ENCODE results near the gene IRGC. TPM values are rescaled to one million over a fixed set of nuclear protein-coding genes. Genes with fewer than 3 reads are reported as not detected.

The IRGC gene
- total and polyA plus RNA-seq, 11 donors: not detected

GRCh38 chr19:43729919-43730318 lies 14.0 kb downstream of the IRGC start:
- no peak for ATAC-seq
- H3K4me1 ChIP-seq: peaks cover 0 to 26% (median 9%) of the 10 kb centered on the region in 12 donors
- TF ChIP-seq, protein P1, sequence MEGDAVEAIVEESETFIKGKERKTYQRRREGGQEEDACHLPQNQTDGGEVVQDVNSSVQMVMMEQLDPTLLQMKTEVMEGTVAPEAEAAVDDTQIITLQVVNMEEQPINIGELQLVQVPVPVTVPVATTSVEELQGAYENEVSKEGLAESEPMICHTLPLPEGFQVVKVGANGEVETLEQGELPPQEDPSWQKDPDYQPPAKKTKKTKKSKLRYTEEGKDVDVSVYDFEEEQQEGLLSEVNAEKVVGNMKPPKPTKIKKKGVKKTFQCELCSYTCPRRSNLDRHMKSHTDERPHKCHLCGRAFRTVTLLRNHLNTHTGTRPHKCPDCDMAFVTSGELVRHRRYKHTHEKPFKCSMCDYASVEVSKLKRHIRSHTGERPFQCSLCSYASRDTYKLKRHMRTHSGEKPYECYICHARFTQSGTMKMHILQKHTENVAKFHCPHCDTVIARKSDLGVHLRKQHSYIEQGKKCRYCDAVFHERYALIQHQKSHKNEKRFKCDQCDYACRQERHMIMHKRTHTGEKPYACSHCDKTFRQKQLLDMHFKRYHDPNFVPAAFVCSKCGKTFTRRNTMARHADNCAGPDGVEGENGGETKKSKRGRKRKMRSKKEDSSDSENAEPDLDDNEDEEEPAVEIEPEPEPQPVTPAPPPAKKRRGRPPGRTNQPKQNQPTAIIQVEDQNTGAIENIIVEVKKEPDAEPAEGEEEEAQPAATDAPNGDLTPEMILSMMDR (IDR thresholded peaks at IDR 0.05): no peak
- TF ChIP-seq POLR2A (IDR thresholded peaks at IDR 0.05): no peak
- peaks cover 0 to 66% (median 56%) of the 10 kb centered on the region in 9 donors for H3K36me3 ChIP-seq
- no peak for DNase-seq
- intact Hi-C loops (cut with DNase I): no loop called here
- H3K27me3 ChIP-seq: no peaks in the 10 kb centered on the region
- H3K27ac ChIP-seq: no peak overlapping the region
- 87 to 93% (median 89%) methylated on average over 5 of the region's 5 CpGs for WGBS, 4 donors
- H3K9me3 ChIP-seq: no peaks in the 10 kb centered on the region
- no peak overlapping the region for H3K4me3 ChIP-seq

DNA sequence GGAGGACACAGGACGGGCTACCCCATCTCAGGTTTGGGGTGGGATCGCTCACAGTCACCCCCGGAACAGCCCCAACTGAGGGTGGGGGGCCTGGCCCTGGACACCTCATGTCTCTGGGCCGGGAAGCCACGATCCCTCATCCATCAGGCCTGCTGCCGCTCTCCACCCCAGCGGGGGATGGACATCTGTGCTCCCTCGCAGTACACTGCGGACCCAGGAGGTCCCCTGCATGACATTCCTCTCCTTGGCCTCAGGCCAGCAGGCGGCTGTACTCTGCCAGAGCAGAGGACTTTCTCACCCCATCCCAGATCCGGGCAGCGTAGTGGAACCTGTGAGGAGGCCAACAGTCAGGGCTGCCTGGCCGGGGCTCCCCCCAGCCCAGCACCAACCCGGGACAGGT lies 15.5 kb downstream of the IRGC start:
- Histone ChIP-seq H3K4me3 (no peak overlapping the region), H3K4me1 (peaks cover 0 to 12% (median 4%) of the 10 kb centered on the region in 12 donors), H3K27ac (no peak overlapping the region), H3K36me3 (peaks cover 0 to 79% (median 65%) of the 10 kb centered on the region in 9 donors), H3K9me3 (no peaks in the 10 kb centered on the region), H3K27me3 (no peaks in the 10 kb centered on the region)
- DNase-seq (no peak), ATAC-seq (no peak)
- intact Hi-C loops (cut with DNase I): no loop called here
- no peak for TF ChIP-seq POLR2A (IDR thresholded peaks at IDR 0.05)
- TF ChIP-seq, protein P1 (IDR thresholded peaks at IDR 0.05): no peak
- WGBS, 4 donors: 81 to 85% (median 85%) methylated on average over 6 to 14 of the region's 14 CpGs

- Histone ChIP-seq H3K36me3 (peaks cover 0 to 84% (median 70%) of the 10 kb centered on the region in 9 donors), H3K27ac (peak overlapping the region in 1 of 12 donors; percentile 15), H3K27me3 (no peaks in the 10 kb centered on the region), H3K4me3 (no peak overlapping the region), H3K9me3 (no peaks in the 10 kb centered on the region), H3K4me1 (peaks cover 0 to 9% (median 3%) of the 10 kb centered on the region in 12 donors)
- intact Hi-C loops (cut with DNase I): no loop called here
- DNase-seq (no peak), ATAC-seq (no peak)
- TF ChIP-seq POLR2A (IDR thresholded peaks at IDR 0.05): no peak
- TF ChIP-seq, protein P1 (IDR thresholded peaks at IDR 0.05): no peak
- whole genome bisulfite sequencing, 4 donors: 73 to 95% (median 89%) methylated on average over 1 of the region's 1 CpG
These were observed 16.0 kb downstream of the IRGC start for GRCh38 chr19:43731846-43732245.

- no peak overlapping the region for H3K4me3 ChIP-seq
- H3K27me3 ChIP-seq: no peaks in the 10 kb centered on the region
- DNase-seq: no peak
- intact Hi-C loops (cut with DNase I): loop anchor here in 1 of 10 donors (5.0 kb wide), 1 partner anchor 68 kb away; no protein-coding TSS in a partner anchor
- no peak for TF ChIP-seq POLR2A (IDR thresholded peaks at IDR 0.05)
- TF ChIP-seq, protein P1 (IDR thresholded peaks at IDR 0.05): no peak
- H3K9me3 ChIP-seq: no peaks in the 10 kb centered on the region
- peaks cover 0 to 9% (median 0%) of the 10 kb centered on the region in 12 donors for H3K4me1 ChIP-seq
- no peak overlapping the region for H3K27ac ChIP-seq
- no peak for ATAC-seq
- 97 to 100% (median 98%) methylated on average over 6 of the region's 6 CpGs for WGBS, 4 donors
- peaks cover 0 to 100% (median 94%) of the 10 kb centered on the region in 9 donors for H3K36me3 ChIP-seq
These were observed 19.1 kb downstream of the IRGC start for GRCh38 chr19:43735013-43735412.

Data from heart left ventricle (tissue), 16 donors.